RWPE2 (cell line): ENCODE data around the gene GTF2A2.

Experiments used
- ATAC-seq: fragments of 200-7000 bp; cut with Tn5 transposase; 3 replicates; pipeline ENCODE4 v1.9.1; 2021; ENCODE audit warnings: low read depth
- DNase-seq: peaks from one replicate; pipeline ENCODE4 v3.0.0-alpha.2; 2020; ENCODE audit warnings: low spot score
- H3K27ac ChIP-seq: fragments of 450-650 bp; 2 replicates; pipeline ENCODE4 v1.5.1; 2017; ENCODE audit warnings: mild to moderate bottlenecking; ENCODE audit not compliant: poor library complexity, severe bottlenecking
- H3K27me3 ChIP-seq: fragments of 250-450 bp; sonication (Bioruptor Pico); 2 replicates; pipeline ENCODE4 v1.5.1; 2021; ENCODE audit warnings: mild to moderate bottlenecking, moderate library complexity; ENCODE audit not compliant: insufficient read depth, poor library complexity, severe bottlenecking
- H3K36me3 ChIP-seq: fragments of 250-450 bp; sonication (Bioruptor Pico); 2 replicates; pipeline ENCODE4 v1.5.1; 2020; ENCODE audit warnings: low read depth, mild to moderate bottlenecking, moderate library complexity
- H3K4me1 ChIP-seq: fragments of 250-450 bp; sonication (Bioruptor Pico); 2 replicates; pipeline ENCODE4 v1.5.1; 2021; ENCODE audit warnings: mild to moderate bottlenecking, moderate library complexity; ENCODE audit not compliant: insufficient read depth, poor library complexity, severe bottlenecking
- H3K4me3 ChIP-seq: fragments of 250-450 bp; sonication (Bioruptor Pico); 2 replicates; pipeline ENCODE4 v1.5.1; 2021; ENCODE audit warnings: mild to moderate bottlenecking, moderate library complexity; ENCODE audit not compliant: severe bottlenecking
- H3K9me3 ChIP-seq: fragments of 250-450 bp; sonication (Bioruptor Pico); 2 replicates; pipeline ENCODE4 v1.5.1; 2021; ENCODE audit warnings: mild to moderate bottlenecking, moderate library complexity; ENCODE audit not compliant: severe bottlenecking
- CTCF ChIP-seq: fragments of 450-650 bp; IDR thresholded peaks from one replicate; pipeline ENCODE4 v1.5.1; 2017; ENCODE audit warnings: mild to moderate bottlenecking, moderate library complexity; ENCODE audit not compliant: poor library complexity, severe bottlenecking

Gene GTF2A2

GRCh38 chr15:59659366-59659765 is 2.1 kb upstream of the GTF2A2 start:
- Histone ChIP-seq H3K27me3 (no peaks in the 10 kb centered on the region), H3K9me3 (no peaks in the 10 kb centered on the region), H3K27ac (no peak overlapping the region), H3K36me3 (peaks cover 56% of the 10 kb centered on the region), H3K4me3 (no peak overlapping the region), H3K4me1 (peaks cover 8% of the 10 kb centered on the region)
- no peak for DNase-seq
- TF ChIP-seq CTCF, result no peak
- ATAC-seq, result no peak

- H3K27ac ChIP-seq, result peak overlapping the region; percentile 30
- H3K27me3 ChIP-seq, result no peaks in the 10 kb centered on the region
- H3K9me3 ChIP-seq, result no peaks in the 10 kb centered on the region
- H3K36me3 ChIP-seq, result peaks cover 55% of the 10 kb centered on the region
- DNase-seq, result no peak
- H3K4me1 ChIP-seq, result peaks cover 8% of the 10 kb centered on the region
- peak; percentile 4; the same call in 2 of the 3 replicates for ATAC-seq
- H3K4me3 ChIP-seq, result peak overlapping the region; percentile 91
- TF ChIP-seq CTCF, result no peak
Measured at GRCh38 chr15:59657635-59658125, 365 bp upstream of the GTF2A2 start.

GRCh38 chr15:59654046-59654445 is 3.3 kb downstream of the GTF2A2 start:
- no peaks in the 10 kb centered on the region for H3K27me3 ChIP-seq
- peaks cover 14% of the 10 kb centered on the region for H3K4me1 ChIP-seq
- H3K27ac ChIP-seq, result no peak overlapping the region
- H3K36me3 ChIP-seq, result peaks cover 57% of the 10 kb centered on the region
- ATAC-seq (no peak), DNase-seq (no peak)
- peaks cover 2% of the 10 kb centered on the region for H3K9me3 ChIP-seq
- no peak overlapping the region for H3K4me3 ChIP-seq
- no peak for TF ChIP-seq CTCF

- Histone ChIP-seq H3K4me3 (no peak overlapping the region), H3K36me3 (peaks cover 96% of the 10 kb centered on the region), H3K9me3 (peaks cover 2% of the 10 kb centered on the region), H3K4me1 (peaks cover 6% of the 10 kb centered on the region), H3K27ac (no peak overlapping the region), H3K27me3 (no peaks in the 10 kb centered on the region)
- no peak for TF ChIP-seq CTCF
- DNase-seq (no peak), ATAC-seq (no peak)
Measured at GRCh38 chr15:59649603-59650002, 7.7 kb downstream of the GTF2A2 start.

GRCh38 chr15:59647085-59647484 is 10.2 kb downstream of the GTF2A2 start:
- no peak overlapping the region for H3K27ac ChIP-seq
- ATAC-seq (no peak), DNase-seq (no peak)
- no peaks in the 10 kb centered on the region for H3K27me3 ChIP-seq
- H3K4me1 ChIP-seq, result peaks cover 6% of the 10 kb centered on the region
- peaks cover 92% of the 10 kb centered on the region for H3K36me3 ChIP-seq
- H3K9me3 ChIP-seq, result no peaks in the 10 kb centered on the region
- no peak overlapping the region for H3K4me3 ChIP-seq
- no peak for TF ChIP-seq CTCF
